AG04450 (cell line): ENCODE measurements around the gene ATG16L1. TPM values are rescaled to one million over a fixed set of nuclear protein-coding genes. Genes with fewer than 3 reads are reported as not detected.

Experiments used
- CTCF ChIA-PET: fragments of 300-600, 350-600 bp; formaldehyde crosslinking; extraction: SDS; loops from one replicate; lab custom pipeline; 2022; ENCODE audit warnings: antibody characterized with exemption, inconsistent platforms; lab: Charles Lee
- POLR2A ChIA-PET: fragments of 350-600 bp; formaldehyde crosslinking; extraction: SDS; loops from one replicate; lab custom pipeline; 2021; ENCODE audit warnings: antibody characterized with exemption, inconsistent platforms; lab: Yijun Ruan, JAX
- DNase-seq: peaks from one replicate; pipeline ENCODE4 v3.0.0-alpha.2; 2011; ENCODE audit warnings: low read depth, low spot score
- H3K27ac ChIP-seq: one replicate; pipeline ENCODE4 v1.5.1; 2012; ENCODE audit warnings: low read depth, low read length, control low read depth
- H3K27me3 ChIP-seq: one replicate; pipeline ENCODE4 v1.6.0; 2012; ENCODE audit warnings: low read length; ENCODE audit not compliant: control insufficient read depth, insufficient read depth
- H3K4me3 ChIP-seq: 2 replicates; pipeline ENCODE4 v1.5.1; 2011; ENCODE audit warnings: mild to moderate bottlenecking, low read depth, low read length, control low read depth
- H3K9me3 ChIP-seq: 2 replicates; pipeline ENCODE4 v1.5.1; 2012; ENCODE audit warnings: low read length; ENCODE audit not compliant: control insufficient read depth, insufficient read depth
- CTCF ChIP-seq: IDR thresholded peaks from 2 replicates; pipeline ENCODE4 v1.5.1; 2011; ENCODE audit warnings: low read depth, low read length, control low read depth, inconsistent platforms
- polyA plus RNA-seq: library from polyadenylated mRNA; depleted of rRNA; stranded (reverse); fragments of >200 nt; gene quantifications from 2 replicates; pipeline ENCODE4 v1.2.3, GENCODE V29; 2011

The ATG16L1 gene
- polyA plus RNA-seq, 1 experiment: 32.8 TPM

- H3K27ac ChIP-seq: no peak overlapping the region
- H3K9me3 ChIP-seq: no peaks in the 10 kb centered on the region
- ChIA-PET POLR2A (no interaction called here), CTCF (interaction anchor here (1.3 kb wide), 1 partner anchor 20 kb away, joined by 4 read pairs; the partner anchor contains the start of gene ATG16L1)
- no peak overlapping the region for H3K4me3 ChIP-seq
- H3K27me3 ChIP-seq: no peaks in the 10 kb centered on the region
- no peak for DNase-seq
- TF ChIP-seq CTCF: no peak
Measured at GRCh38 chr2:233270951-233271350, 19.5 kb downstream of the ATG16L1 start.

GRCh38 chr2:233271693-233272092, 20.2 kb downstream of the ATG16L1 start:
- DNase-seq: no peak
- CTCF ChIA-PET: interaction anchor here (1.0 kb wide), 1 partner anchor 82 kb away, joined by 5 read pairs; no protein-coding TSS in a partner anchor
- Histone ChIP-seq H3K27ac (no peak overlapping the region), H3K9me3 (no peaks in the 10 kb centered on the region), H3K4me3 (no peak overlapping the region), H3K27me3 (no peaks in the 10 kb centered on the region)
- POLR2A ChIA-PET: no interaction called here
- no peak for TF ChIP-seq CTCF

- no peak overlapping the region for H3K27ac ChIP-seq
- H3K27me3 ChIP-seq: no peaks in the 10 kb centered on the region
- no peak for DNase-seq
- ChIA-PET CTCF (interaction anchor here (1.4 kb wide), 1 partner anchor 19 kb away, joined by 3 read pairs; no protein-coding TSS in a partner anchor), POLR2A (no interaction called here)
- TF ChIP-seq CTCF: no peak
- no peaks in the 10 kb centered on the region for H3K9me3 ChIP-seq
- no peak overlapping the region for H3K4me3 ChIP-seq
Measured at GRCh38 chr2:233273120-233273519, 21.6 kb downstream of the ATG16L1 start.

GRCh38 chr2:233275223-233275622, 23.8 kb downstream of the ATG16L1 start:
- POLR2A ChIA-PET: no interaction called here
- Histone ChIP-seq H3K9me3 (no peaks in the 10 kb centered on the region), H3K27ac (no peak overlapping the region), H3K4me3 (no peak overlapping the region), H3K27me3 (no peaks in the 10 kb centered on the region)
- no peak for TF ChIP-seq CTCF
- no peak for DNase-seq
- CTCF ChIA-PET: no interaction called here

GRCh38 chr2:233278921-233279320, 27.4 kb downstream of the ATG16L1 start:
- TF ChIP-seq CTCF: no peak
- no peak for DNase-seq
- CTCF ChIA-PET: no interaction called here
- H3K27me3 ChIP-seq: no peaks in the 10 kb centered on the region
- no peak overlapping the region for H3K27ac ChIP-seq
- no peaks in the 10 kb centered on the region for H3K9me3 ChIP-seq
- POLR2A ChIA-PET: no interaction called here
- H3K4me3 ChIP-seq: no peak overlapping the region
